Spinal cord (tissue), 10 donors: ENCODE measurements around the gene SUMF2. TPM values are rescaled to one million over a fixed set of nuclear protein-coding genes. Genes with fewer than 3 reads are reported as not detected.
A peak's percentile ranks its signal among the peaks of the same experiment; 100 is the strongest.
"Not testable (repeated sequence)": the region's sequence is repeated elsewhere in the genome, so short reads cannot be mapped to it uniquely, and the experiment has no call there.

Experiments
- DNase-seq, 6 donors: peaks; one replicate each; pipeline versions ENCODE4 v3.0.0 to v3.0.0-alpha.2; 2013 to 2015; ENCODE audit warnings: low spot score in 6 of 6, low read depth in 4 of 6
- H3K27ac ChIP-seq: one replicate; pipeline ENCODE4 v1.5.1; 2013; ENCODE audit warnings: low read depth, low read length, control low read depth
- H3K27me3 ChIP-seq: one replicate; pipeline ENCODE4 v1.6.1; 2013; ENCODE audit warnings: low read length; ENCODE audit not compliant: control insufficient read depth, insufficient read depth
- H3K36me3 ChIP-seq: one replicate; pipeline ENCODE4 v1.6.1; 2013; ENCODE audit warnings: low read length; ENCODE audit not compliant: control insufficient read depth, insufficient read depth
- H3K4me1 ChIP-seq: one replicate; pipeline ENCODE4 v1.6.1; 2013; ENCODE audit warnings: low read length; ENCODE audit not compliant: control insufficient read depth, insufficient read depth
- H3K4me3 ChIP-seq: one replicate; pipeline ENCODE4 v1.5.1; 2013; ENCODE audit warnings: low read depth, low read length, control low read depth
- H3K9me3 ChIP-seq: one replicate; pipeline ENCODE4 v1.6.1; 2013; ENCODE audit warnings: low read length; ENCODE audit not compliant: control insufficient read depth, insufficient read depth
- WGBS: methylation state at CpG from one replicate; pipeline ENCODE4 v1.1.5; 2013; ENCODE audit warnings: missing lambda C conversion rate; ENCODE audit not compliant: insufficient coverage; 5-methylcytosine and 5-hydroxymethylcytosine counted together
- polyA plus RNA-seq, 2 donors: library from polyadenylated mRNA; unstranded; fragments of 120-200 nt; gene quantifications; one replicate each; pipeline ENCODE4 v1.2.1, GENCODE V29; 2013; ENCODE audit not compliant: insufficient read length in 2 of 2
- total RNA-seq, 2 donors: library from RNA; depleted of rRNA in 1 of 2; stranded (reverse); fragments of 120-200 nt in 1 of 2; fragments of >200 nt in 1 of 2; gene quantifications; one replicate each; pipeline versions ENCODE4 v1.2.3 to v1.2.4, GENCODE V29; 2013 to 2014
- donor health status: healthy.

Gene SUMF2
- total and polyA plus RNA-seq, 4 donors, result 101 to 138 (median 118) TPM

DNA sequence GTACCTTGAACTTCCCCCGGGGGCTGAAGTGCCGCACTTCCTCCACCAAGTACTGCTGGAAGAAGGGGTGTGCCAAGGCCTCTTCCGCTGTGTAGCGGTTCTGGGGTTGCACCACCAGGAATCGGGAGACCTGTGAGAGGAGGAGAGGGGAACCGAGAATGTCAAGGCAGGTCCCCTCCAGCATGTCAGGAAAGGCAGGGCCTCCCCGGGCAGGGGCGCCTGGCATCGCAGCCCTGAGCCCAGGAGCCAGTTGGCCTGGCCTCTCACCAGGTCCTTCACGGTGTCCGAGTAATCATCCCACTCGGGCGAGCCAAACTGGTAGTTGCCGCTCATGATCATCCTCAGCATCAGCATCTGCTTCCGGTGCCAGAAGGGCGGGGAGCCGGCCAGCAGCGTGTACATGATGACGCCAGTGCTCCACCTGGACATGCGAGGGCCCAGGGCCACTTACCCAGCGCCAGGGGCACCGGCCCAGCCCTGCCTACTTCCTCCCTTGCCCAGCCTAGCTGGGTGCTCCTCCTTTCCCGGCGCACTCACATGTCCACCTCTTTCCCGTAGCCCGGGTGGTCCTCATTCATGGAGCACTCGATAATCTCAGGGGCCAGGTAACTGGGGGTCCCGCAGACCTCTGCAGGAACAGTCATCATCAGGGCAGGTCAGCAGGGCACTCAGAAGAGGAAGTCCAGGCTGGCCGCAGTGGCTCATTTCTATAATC lies 17.7 kb downstream of the SUMF2 start:
- no peak overlapping the region for H3K27ac ChIP-seq
- peaks cover 68% of the 10 kb centered on the region for H3K36me3 ChIP-seq
- 95% methylated on average over 28 of the region's 29 CpGs for whole genome bisulfite sequencing
- H3K4me3 ChIP-seq, result no peak overlapping the region
- H3K9me3 ChIP-seq, result no peaks in the 10 kb centered on the region
- H3K4me1 ChIP-seq, result peaks cover 47% of the 10 kb centered on the region
- no peaks in the 10 kb centered on the region for H3K27me3 ChIP-seq
- no peak for DNase-seq

DNA sequence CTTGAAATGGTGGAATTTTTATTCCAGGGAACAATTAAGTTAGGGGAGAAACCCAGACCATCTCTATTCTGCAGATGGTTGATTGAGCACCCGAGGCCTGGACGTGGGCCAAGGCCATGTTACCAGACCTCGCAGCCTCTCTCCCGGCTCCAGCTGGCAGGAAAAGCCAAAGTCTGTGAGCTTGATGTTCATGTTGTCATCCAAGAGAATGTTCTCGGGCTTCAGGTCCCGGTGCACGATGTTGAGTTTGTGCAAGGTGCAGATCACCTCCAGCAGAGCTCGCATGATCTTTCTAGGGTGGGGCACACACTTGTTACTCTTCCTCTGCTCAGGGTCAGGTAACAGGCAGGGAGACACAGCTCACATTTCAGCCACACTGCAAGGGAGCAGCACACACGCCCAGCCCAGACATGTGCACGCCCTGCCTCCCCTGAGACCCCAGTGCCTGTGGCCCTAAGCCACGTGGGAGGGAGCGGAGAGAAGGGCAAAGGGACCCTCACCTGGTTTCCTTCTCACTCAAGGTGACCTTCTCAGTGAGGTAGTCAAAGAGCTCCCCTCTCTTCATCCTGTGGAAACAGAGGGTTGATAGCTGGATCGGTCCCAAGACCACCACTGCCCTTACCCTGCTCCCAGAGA lies 19.2 kb downstream of the SUMF2 start:
- peak in 2 of 6 donors; percentile 70 to 82 for DNase-seq
- WGBS, result 54% methylated on average over 10 of the region's 13 CpGs
- Histone ChIP-seq H3K4me1 (peaks cover 43% of the 10 kb centered on the region), H3K36me3 (peaks cover 68% of the 10 kb centered on the region), H3K27ac (peak overlapping the region; percentile 64), H3K9me3 (no peaks in the 10 kb centered on the region), H3K27me3 (no peaks in the 10 kb centered on the region), H3K4me3 (no peak overlapping the region)

- H3K27ac ChIP-seq, result no peak overlapping the region
- WGBS, result 95% methylated on average over 4 of the region's 7 CpGs
- DNase-seq, result no peak
- no peak overlapping the region for H3K4me3 ChIP-seq
- H3K27me3 ChIP-seq, result no peaks in the 10 kb centered on the region
- H3K36me3 ChIP-seq, result peaks cover 56% of the 10 kb centered on the region
- no peaks in the 10 kb centered on the region for H3K9me3 ChIP-seq
- peaks cover 31% of the 10 kb centered on the region for H3K4me1 ChIP-seq
Observed at GRCh38 chr7:56086761-56087160, 22.7 kb downstream of the SUMF2 start.

DNA sequence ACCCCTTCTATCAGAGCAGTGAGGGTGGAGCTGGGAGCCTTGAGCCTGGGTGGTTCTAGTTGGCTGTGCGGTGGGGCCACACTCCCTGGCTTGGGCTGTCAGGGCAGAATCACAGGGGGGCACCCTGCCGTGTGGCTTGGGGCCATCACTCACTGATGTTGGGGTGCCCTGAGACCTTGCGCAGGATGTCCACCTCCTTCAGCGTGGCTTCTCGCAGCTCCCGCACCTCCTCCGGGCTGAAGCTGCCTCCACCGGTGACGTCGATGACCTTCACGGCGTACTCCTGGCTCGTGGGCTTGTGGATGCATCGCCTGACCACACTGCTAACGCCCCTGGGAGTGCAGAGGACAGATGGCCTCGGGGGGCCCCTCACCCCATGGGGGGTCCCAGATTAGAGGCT lies 23.4 kb downstream of the SUMF2 start:
- peaks cover 37% of the 10 kb centered on the region for H3K4me1 ChIP-seq
- H3K36me3 ChIP-seq, result peaks cover 49% of the 10 kb centered on the region
- no peak overlapping the region for H3K27ac ChIP-seq
- H3K4me3 ChIP-seq, result no peak overlapping the region
- H3K27me3 ChIP-seq, result no peaks in the 10 kb centered on the region
- WGBS, result 95% methylated on average over 16 of the region's 16 CpGs
- no peak for DNase-seq
- H3K9me3 ChIP-seq, result no peaks in the 10 kb centered on the region

GRCh38 chr7:56091591-56091990 lies 27.5 kb downstream of the SUMF2 start:
- 45% methylated on average over 3 of the region's 3 CpGs for WGBS
- peaks cover 31% of the 10 kb centered on the region for H3K4me1 ChIP-seq
- H3K36me3 ChIP-seq, result peaks cover 28% of the 10 kb centered on the region
- peak overlapping the region; percentile 78 for H3K27ac ChIP-seq
- H3K4me3 ChIP-seq, result no peak overlapping the region
- H3K9me3 ChIP-seq, result no peaks in the 10 kb centered on the region
- peak in 4 of 6 donors; percentile 45 to 91 (median 66) for DNase-seq
- no peaks in the 10 kb centered on the region for H3K27me3 ChIP-seq

DNA sequence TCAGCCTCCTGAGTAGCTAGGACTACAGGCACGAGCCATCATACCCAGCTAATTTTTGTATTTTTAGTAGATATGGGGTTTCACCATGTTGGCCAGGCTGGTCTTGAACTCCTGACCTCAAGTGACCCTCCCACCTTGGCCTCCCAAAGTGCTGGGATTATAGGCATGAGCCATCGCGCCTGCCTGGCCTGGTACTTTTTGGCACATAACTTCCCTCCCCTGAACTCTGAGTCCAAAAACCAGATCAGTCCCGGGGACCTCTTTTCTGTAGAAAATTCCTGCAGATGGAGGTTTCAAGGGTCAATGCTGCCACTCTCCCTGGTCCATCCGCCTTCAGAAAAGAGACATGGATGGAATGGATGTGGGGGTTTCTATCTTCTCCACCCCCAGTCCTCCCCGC lies 28.3 kb downstream of the SUMF2 start:
- H3K9me3 ChIP-seq, DNase-seq, H3K27me3 ChIP-seq, H3K4me3 ChIP-seq: not testable (repeated sequence)
- Histone ChIP-seq H3K36me3 (peaks cover 23% of the 10 kb centered on the region), H3K27ac (peak overlapping the region; percentile 78), H3K4me1 (peaks cover 31% of the 10 kb centered on the region)
- 60% methylated on average over 1 of the region's 6 CpGs for WGBS

DNA sequence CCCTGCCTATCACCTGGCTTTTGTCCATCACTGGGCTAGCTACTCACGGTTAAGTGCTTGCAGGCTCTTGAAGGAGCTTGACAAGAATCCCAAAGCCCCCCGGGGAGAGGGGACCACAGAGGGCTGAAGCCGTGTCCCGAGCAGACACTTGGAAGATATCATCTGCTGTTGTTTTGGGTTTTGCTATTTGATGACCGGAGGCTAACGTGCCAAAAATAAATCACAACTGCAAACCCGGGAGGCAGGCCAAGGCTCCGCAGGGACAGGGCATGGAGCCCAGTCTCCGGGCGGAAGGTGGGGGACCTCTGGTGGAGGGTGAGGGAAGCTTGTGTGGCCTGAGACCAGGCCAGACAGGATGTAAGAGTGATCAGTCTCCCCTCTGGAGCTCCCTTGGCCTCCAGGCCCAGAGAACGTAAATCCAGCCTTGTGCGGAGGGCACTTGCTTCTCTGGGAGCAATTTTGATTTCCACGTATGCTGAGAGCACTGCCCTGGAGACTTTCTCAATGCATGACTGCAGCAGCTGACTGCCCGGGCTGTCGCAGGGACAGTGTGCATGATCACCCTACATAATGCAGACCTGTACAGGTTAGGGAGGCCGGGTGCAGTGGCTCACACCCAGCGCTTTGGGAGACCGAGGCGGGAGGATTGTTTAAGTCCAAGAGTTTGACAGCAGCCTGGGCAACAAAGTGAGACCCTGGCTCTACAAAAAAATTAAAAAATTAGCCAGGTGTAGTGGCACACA lies 28.9 kb downstream of the SUMF2 start, which contains the start of gene PHKG1:
TSS of gene PHKG1 (minus strand) at position 164 of the 743 bp plus-strand sequence. CDS start 4,011 bp downstream, outside the sequence.
- H3K4me1 ChIP-seq, result peaks cover 31% of the 10 kb centered on the region
- no peaks in the 10 kb centered on the region for H3K9me3 ChIP-seq
- H3K36me3 ChIP-seq, result peaks cover 17% of the 10 kb centered on the region
- H3K27ac ChIP-seq, result peak within 1 kb of the TSS; percentile 78
- peak in 4 of 6 donors; percentile 38 to 88 (median 51) for DNase-seq
- H3K27me3 ChIP-seq, result no peaks in the 10 kb centered on the region
- 30% methylated on average over 14 of the region's 19 CpGs for WGBS
- no peak within 1 kb of the TSS for H3K4me3 ChIP-seq

DNA sequence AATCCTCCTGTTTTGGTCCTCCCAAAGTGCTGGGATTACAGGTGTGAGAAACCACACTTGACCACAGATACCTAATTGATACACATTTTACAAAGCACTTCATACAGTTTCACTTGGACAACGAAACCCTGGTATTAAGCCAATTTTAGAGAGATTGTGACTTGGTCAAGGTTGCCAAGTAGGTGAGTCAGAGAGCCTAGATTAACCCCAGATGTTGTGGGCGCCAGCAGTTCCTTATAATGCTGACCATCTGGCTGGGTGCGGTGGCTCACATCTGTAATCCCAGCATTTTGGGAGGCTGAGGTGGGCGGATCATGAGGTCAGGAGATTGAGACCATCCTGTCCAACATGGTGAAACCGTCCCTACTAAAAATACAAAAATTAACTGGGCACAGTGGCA lies 33.6 kb downstream of the SUMF2 start:
- Histone ChIP-seq H3K27ac (no peak overlapping the region), H3K4me3 (no peak overlapping the region), H3K27me3 (no peaks in the 10 kb centered on the region), H3K36me3 (peaks cover 28% of the 10 kb centered on the region), H3K4me1 (peaks cover 7% of the 10 kb centered on the region), H3K9me3 (no peaks in the 10 kb centered on the region)
- no peak for DNase-seq
- 89% methylated on average over 3 of the region's 5 CpGs for WGBS

DNA sequence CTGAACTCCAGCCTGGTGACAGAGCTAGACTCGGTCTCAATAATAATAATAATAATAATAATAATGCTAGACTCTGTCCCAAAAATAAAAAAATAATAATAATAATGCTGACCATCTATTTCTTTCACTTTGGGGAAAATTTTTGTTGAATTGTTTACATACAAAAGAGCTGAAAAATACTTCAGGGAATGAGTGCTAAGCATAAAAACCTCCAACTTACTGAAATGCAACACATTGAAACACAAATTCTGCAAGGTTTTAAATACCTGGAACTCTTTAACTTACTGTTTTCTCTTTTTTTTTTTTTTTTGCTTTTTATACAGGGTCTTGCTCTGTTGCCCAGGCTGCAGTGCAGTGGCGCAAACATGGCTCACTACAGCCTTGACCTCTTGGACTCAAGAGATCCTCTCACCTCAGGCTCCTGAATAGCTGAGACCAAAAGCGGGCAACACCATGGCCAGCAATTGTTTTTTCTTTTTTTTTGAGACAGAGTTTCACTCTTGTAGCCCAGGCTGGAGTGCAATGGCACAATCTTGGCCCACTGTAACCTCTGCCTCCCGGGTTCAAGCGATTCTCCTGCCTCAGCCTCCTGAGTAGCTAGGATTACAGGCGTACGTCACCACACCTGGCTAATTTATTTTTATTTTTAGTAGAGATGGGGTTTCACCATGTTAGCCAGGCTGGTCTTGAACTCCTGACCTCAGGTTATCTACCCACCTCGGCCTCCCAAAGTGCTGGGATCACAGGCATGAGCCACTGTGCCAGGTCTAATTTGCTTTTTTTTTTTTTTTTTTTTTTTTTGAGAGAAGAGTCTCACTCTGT lies 34.3 kb downstream of the SUMF2 start:
- not testable (repeated sequence) for H3K9me3 ChIP-seq, H3K27ac ChIP-seq, H3K4me3 ChIP-seq, DNase-seq, H3K4me1 ChIP-seq, H3K27me3 ChIP-seq
- 100% methylated on average over 2 of the region's 8 CpGs for WGBS
- peaks cover 35% of the 10 kb centered on the region for H3K36me3 ChIP-seq
